T-helper 1 cell (primary cell): ENCODE data around the gene RNU5B-1.
A peak's percentile ranks its signal among the peaks of the same experiment; 100 is the strongest.
"Not testable (repeated sequence)": the region's sequence is repeated elsewhere in the genome, so short reads cannot be mapped to it uniquely, and the experiment has no call there.

ENCODE experiments used
- DNase-seq, 5 donors: peaks; one replicate each; pipeline ENCODE4 v3.0.0-alpha.2; 2012 to 2020
- total RNA-seq, 4 donors: gene quantifications; one replicate each; lab custom pipeline; 2026; lab: John Stamatoyannopoulos, UW

Gene RNU5B-1
- total RNA-seq: 8.0 to 15.9 (median 8.7) reads per million in 4 donors

- DNase-seq: peak; percentile 48 to 93 (median 65)
Measured at GRCh38 chr15:65304381-65305149, at the start of gene RNU5B-1. Gene RNU5B-1 (plus strand): TSS chr15:65304677.

DNA sequence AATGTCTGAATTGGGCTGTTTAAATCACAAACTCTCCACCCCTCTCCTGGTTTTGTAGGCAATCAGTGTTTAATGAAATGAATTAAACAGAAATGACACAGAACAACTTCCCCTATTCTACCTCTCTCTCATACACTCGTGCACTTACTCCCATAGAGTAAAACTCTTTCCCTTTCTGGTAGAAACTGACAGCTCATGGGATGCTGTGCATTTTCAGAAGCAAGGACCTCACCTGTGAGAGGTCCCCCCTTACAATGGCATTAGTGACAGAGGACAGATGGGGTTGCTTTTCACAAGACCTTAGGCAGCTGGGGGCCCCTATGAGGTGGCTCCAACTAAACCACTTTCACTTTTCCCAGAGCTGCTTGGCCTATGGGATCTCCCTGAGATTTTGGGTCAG lies 49.7 kb upstream of the RNU5B-1 start:
- no peak for DNase-seq

GRCh38 chr15:65255486-65256140 lies 48.9 kb upstream of the RNU5B-1 start:
- no peak for DNase-seq

DNA sequence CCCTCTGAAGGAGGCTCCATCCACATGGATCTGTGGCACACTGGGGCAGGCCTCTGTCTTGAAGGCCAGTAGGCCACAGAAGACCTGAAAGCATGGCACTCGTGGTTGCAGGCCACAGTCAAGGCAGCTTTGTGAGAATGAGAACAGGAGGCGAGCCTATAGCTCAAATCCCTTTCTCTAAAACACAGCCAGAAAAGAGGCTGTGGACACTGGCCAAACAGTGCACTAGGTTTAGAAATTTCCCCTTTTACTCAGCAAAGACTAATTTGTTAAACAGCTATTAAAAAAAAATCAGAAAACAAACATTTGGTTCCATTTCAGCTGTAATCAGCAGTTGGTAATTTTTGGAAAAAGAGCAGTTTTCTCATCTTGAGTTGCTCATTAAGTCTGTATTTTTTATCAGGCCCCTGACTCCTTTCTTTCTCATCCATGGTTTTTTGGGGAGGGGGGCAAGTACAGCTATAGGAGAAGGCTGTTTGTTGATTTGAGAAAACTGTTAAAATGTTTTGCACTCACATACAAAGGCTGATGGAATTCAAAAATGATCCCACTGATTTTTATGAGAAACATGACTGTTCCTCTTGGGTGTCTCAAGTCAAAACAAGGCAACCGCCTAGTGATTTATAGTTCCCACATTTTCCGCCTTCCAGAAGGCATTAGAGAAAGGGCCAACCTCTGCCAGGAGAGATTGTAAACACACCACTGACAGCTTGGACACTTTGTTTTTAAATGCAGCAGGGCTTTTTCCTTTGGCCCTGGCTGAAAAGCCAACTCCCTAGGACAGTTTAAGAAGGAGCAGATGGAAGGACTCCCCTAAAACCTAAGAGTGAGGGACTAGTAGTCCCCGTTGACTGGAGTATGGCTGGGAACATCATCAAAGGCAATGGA lies 45.9 kb upstream of the RNU5B-1 start:
- DNase-seq: no peak

- no peak for DNase-seq
Measured at GRCh38 chr15:65259367-65259797, 45.1 kb upstream of the RNU5B-1 start.

DNA sequence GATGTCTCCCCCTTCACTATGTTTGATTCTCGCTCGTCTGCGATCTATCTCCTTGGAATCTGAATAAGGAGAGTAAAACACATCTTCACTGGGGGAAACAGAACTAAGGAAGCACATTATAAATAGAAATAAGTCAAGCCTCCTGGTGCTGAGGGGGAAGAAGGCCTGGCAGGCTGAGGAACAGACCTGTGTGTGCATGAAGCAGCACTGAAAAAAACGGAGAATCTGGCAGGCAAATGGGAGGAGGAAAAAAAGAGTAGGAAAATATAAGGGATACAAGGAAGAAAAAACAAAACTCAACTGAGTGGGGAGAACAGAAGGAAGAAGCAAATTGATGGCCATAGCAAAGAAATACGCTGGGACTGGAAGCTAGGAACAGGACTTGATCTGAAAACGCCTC lies 43.5 kb upstream of the RNU5B-1 start:
- no peak for DNase-seq

DNA sequence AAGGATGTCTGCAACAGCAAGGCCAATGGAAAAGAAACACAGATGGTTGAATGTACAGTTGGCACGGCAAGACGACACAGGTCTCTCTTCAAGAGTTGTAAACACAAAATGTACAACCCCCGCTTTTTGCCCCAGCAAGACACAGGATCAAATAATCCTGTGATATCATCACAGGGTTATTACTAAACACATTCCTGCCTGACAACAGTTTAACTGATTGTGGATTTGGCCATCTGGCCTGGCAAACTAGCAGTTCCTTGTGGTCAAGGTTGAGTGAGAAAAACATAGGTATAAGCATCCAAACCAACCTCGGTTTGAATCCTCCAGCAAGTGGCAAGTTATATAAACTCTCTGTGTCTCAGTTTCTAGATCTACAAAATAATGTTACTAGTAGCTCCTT lies 41.2 kb upstream of the RNU5B-1 start:
- DNase-seq: no peak

DNA sequence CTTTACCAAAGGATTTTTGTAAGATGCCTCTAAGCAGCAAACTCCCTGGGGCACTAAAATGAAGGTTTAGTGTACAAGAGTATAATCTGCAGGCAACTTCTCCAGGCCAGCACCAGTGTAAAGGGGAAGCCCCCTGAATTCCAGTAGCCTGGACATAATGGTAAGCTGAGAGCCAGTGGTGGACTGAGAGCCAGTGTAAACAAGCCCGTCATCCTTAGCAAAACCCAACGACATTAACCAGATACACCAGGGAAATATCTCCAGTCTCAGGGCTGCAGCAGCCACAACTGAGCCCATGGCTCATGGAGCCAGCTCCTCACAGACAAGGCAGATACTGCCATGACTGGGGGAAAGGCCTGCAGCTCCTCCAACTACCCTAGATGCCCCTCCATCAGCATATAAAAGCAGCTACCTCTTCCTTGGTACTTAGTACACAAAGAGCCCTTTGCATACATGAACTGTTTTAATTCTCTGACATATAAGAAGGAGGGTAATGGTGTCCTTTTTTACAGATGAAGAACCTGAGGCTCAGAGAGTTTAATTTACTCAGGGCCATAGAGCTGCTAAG lies 39.5 kb upstream of the RNU5B-1 start:
- DNase-seq: no peak

DNA sequence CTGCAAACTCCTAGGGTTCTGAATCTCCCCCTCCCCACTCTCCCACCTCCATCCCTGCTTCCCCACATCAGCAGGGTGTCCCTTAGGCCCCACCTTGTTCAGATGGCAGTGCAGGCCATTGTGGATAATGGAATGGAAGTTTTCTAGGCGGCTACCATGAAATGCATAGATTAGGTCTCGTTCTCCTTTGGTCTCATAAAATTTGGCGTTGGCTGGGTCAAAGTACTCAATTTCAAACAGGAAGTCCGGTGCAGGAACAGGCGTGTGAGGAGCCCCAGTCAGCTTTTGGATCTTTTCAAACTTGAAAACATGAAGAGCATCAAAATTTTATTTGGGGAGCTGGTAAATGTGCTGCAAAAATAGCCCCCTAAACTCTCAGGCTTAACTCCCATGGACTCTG lies 38.0 kb upstream of the RNU5B-1 start:
- no peak for DNase-seq

DNA sequence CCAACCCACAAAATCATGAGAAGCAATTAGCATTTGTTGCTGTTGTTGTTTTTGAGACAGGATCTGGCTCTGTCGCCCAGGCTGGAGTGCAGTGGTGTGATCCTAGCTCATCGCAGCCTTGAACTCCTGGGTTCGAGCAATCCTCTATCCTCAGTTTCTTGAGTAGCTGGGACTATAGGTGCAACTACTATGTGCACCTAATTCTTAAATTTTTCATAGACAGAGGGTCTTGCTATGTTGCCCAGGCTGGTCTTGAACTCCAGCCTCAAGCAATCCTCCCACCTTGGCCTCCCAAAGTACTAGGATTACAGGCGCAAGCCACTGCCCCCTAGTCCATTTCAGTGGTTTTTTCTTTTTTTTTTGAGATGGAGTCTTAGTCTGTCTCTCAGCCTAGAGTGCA lies 36.1 kb upstream of the RNU5B-1 start:
- no peak for DNase-seq

DNA sequence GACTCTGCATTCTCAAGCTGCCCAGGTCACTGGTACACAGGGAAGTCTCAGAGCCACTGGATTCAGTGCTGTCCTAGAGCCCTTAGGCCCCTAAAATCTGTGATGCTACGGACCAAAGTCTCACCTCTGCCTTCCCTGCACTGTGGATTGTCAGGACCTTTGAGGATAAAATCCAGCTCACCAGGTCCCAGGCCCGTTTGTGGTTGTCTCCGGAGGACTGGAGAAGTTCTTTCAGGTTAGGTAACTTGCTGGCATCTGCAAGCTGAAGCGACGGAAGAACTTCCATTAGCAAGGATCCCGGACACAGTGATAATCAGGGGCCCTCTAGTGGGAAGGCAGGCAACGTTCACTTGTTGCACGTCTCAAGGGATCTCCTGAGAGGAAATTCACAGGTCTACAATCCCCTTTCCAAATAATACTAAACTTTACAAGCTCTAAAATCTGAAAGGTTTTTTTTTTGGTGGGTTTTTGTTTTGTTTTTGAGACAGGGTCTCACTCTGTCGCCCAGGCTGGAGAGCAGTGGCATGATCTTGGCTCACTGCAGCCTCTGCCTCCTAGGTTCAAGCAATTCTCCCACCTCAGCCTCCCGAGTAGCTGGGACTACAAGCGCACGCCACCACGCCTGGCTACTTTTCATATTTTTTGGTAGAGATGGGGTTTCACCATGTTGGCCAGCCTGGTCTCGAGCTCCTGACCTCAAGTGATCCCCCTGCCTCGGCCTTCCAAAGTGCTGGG lies 33.5 kb upstream of the RNU5B-1 start:
- not testable (repeated sequence) for DNase-seq

- DNase-seq: no peak
Measured at GRCh38 chr15:65275104-65275727, 29.3 kb upstream of the RNU5B-1 start.

GRCh38 chr15:65275728-65276126 lies 28.8 kb upstream of the RNU5B-1 start:
- no peak for DNase-seq

- no peak for DNase-seq
Measured at GRCh38 chr15:65277015-65277414, 27.5 kb upstream of the RNU5B-1 start.

- DNase-seq: no peak
Measured at GRCh38 chr15:65278480-65278879, 26.0 kb upstream of the RNU5B-1 start.

DNA sequence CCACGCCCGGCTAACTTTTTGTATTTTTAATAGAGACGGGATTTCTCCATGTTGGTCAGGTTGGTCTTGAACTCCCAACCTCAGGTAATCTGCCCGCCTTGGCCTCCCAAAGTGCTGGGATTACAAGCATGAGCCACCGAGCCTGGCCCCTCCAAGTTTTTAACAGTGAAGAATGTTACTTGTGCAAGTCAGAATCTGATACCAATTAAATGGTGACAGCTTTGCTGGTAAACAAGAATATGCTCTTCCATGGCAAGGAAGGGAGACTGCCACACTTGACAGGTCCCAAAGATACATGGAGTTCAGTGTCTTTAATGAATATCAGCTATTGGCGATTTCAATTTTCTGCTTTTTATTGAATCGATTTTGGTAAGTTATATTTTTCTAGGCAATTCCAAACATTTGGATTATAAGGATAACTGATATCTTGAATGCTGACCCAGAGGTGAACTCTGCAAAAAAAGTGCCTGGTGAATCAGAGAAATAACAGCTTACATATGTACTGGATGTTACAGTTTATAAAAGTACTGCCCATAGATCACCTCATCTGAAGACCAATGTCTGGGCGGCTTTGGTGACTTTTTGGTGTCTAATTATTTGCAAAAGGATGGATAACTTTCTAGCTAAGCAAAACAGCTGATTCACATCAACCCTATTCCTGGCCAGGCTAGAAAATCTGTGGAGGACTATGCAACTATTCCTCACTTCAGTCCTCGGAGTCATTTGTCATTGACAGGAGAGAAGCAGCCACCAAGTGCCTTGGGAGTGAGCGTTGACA lies 19.0 kb upstream of the RNU5B-1 start:
- no peak for DNase-seq

GRCh38 chr15:65286069-65286703 lies 18.3 kb upstream of the RNU5B-1 start:
- peak in 1 of 5 donors; percentile 29 for DNase-seq

GRCh38 chr15:65286704-65287519 lies 17.6 kb upstream of the RNU5B-1 start, which contains the start of gene PARP16:
Gene PARP16 (minus strand): TSS chr15:65286883. CDS start chr15:65286426, 457 bp downstream.
- DNase-seq: peak; percentile 87 to 93 (median 89)

DNA sequence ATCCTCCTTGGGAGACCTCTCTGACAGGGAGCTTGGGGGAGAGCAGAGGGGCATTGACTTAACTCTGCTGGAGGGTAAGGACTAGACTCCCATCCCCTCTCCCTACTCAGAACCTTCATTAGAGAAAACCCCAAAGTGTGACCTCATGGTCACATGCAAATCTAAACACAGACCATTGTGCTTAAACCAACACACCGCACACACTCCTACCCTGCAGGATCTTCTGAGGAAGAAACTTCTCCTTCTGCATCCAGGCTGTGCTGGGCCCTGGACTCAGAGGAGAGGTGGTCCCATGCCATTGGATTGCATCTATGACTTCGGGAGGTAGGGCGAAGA lies 17.0 kb upstream of the RNU5B-1 start:
- no peak for DNase-seq
